ENCODE results near the gene SCAMP5.

GRCh38 chr15:75061272-75061671, 65.9 kb downstream of the SCAMP5 start:
- TF ChIP-seq CTCF (IDR thresholded peaks at IDR 0.05) (no peak), ZNF263 (CRISPR knock-in tag; IDR thresholded peaks at IDR 0.05; ENCODE audit: low read depth) (no peak), NFE2L1 (CRISPR knock-in tag; IDR thresholded peaks at IDR 0.05) (no peak), ZBTB21 (CRISPR knock-in tag; IDR thresholded peaks at IDR 0.05; ENCODE audit: borderline replicate concordance) (no peak), FOXJ3 (CRISPR knock-in tag; IDR thresholded peaks at IDR 0.05; ENCODE audit: borderline replicate concordance) (no peak), E2F4 (CRISPR knock-in tag; IDR thresholded peaks at IDR 0.05; ENCODE audit: borderline replicate concordance, low read depth) (no peak), MLX (CRISPR knock-in tag; IDR thresholded peaks at IDR 0.05) (no peak), NR3C1 (CRISPR knock-in tag; conservative IDR thresholded peaks at IDR 0.05; ENCODE audit: low read depth) (no peak)

All from WTC11 (cell line).